ENCODE results near the gene SLC12A6. TPM values are rescaled to one million over a fixed set of nuclear protein-coding genes. Genes with fewer than 3 reads are reported as not detected.

Gene SLC12A6
- total RNA-seq, 1 donor from 2014 or later, result 31.0 TPM

Small RNA genes lying within 50 kb of the gene (microRNA-seq; reads per million reads assigned to microRNA genes)
- gene MIR1233-1 (ENCODE audit: borderline number of aligned reads), result not detected

Other genes starting within 250 kb of the SLC12A6 start
- gene EMC7, start 235.9 kb downstream of the SLC12A6 start, total RNA-seq, result 58.7 TPM
- 1.7 TPM for gene PGBD4, start 235.7 kb downstream of the SLC12A6 start, total RNA-seq
- 15.3 TPM for gene KATNBL1, start 127.7 kb downstream of the SLC12A6 start, total RNA-seq
- 82.6 TPM for gene EMC4, start 112.8 kb downstream of the SLC12A6 start, total RNA-seq
- 146 TPM for gene NOP10, start 5.4 kb upstream of the SLC12A6 start, total RNA-seq
- not detected for gene NUTM1, start 5.5 kb upstream of the SLC12A6 start, total RNA-seq
- 103 TPM for gene LPCAT4, start 29.4 kb upstream of the SLC12A6 start, total RNA-seq
- gene GOLGA8A, start 100.0 kb upstream of the SLC12A6 start, total RNA-seq, result 17.7 TPM
- 10.3 TPM for gene GOLGA8B, start 245.9 kb upstream of the SLC12A6 start, total RNA-seq

Measured in left ventricle myocardium superior (tissue), 1 donor.